GM21381 (cell line): Measurements from ENCODE around the gene ACTR1A.
"Not testable (repeated sequence)": the region's sequence is repeated elsewhere in the genome, so short reads cannot be mapped to it uniquely, and the experiment has no call there.

Source experiments
- ATAC-seq: cut with Tn5 transposase; IDR thresholded peaks from one replicate; pipeline ENCODE4 v1.9.1; 2021; ENCODE audit warnings: mild to moderate bottlenecking, moderate library complexity; ENCODE audit not compliant: unreplicated experiment

The ACTR1A gene

GRCh38 chr10:102502337-102503151 lies at the start of gene ACTR1A:
Gene ACTR1A, minus strand, starts transcription at chr10:102502712. Its CDS starts 65 bp downstream, at chr10:102502647.
- peak; percentile 48 for ATAC-seq

DNA sequence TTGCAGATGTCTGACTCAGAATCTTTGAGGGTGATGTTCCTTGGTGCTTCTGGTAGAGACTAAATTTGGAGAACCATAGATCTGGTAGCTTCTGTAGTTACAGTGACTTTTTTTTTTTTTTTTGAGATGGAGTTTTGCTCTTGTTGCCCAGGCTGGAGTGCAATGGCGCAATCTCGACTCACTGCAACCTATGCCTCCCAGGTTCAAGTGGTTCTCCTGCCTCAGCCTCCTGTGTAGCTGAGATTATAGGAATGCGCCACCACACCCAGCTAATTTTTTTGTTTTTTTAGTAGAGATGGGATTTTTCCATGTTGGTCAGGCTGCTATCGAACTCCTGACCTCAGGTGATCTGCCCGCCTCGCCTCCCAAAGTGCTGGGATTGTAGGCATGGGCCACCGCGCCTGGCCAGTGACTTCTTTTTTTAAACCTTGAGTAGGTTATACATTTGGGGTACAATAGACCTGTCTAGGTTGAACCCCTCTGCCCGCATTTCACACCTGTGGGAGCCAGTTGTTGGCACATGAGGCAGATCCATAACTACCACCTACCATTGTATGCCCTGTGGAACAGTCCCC lies 48.2 kb upstream of the ACTR1A start:
- no peak for ATAC-seq

GRCh38 chr10:102549549-102549948 lies 47.0 kb upstream of the ACTR1A start:
- no peak for ATAC-seq

DNA sequence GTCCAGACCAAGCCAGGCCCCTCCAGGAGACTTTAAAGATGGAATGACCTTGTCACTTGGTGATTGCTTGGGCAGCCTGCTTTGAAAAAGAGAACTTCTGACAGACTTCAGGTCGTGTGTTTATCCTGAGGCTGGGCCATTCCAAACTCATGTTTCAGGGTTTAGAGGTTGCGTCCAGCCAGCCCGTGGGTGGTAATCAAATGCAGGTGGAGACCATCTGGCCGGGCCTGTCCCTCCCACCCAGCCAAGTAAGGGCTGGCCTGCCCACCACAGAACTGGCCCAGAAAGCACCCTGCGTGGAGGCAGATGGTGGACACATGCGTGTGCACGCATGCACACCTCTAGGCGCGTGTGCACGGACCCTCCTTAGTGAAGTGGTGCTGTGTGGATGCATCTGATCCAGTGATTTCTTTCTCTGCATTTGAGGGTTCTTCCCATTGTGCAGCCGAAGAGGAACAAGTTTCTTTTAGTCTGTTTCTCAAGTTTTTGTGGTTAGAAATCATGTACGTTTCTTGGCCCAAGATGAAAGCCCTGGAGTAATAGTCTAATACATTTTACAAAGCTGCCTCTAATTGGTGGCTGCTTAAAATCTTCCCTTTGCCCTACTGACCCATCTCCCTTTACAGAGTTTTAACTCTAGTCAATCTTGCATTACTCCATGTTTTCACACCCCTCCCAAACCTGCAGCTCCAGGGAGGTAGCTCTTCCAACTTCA lies 44.3 kb upstream of the ACTR1A start:
- ATAC-seq: no peak

DNA sequence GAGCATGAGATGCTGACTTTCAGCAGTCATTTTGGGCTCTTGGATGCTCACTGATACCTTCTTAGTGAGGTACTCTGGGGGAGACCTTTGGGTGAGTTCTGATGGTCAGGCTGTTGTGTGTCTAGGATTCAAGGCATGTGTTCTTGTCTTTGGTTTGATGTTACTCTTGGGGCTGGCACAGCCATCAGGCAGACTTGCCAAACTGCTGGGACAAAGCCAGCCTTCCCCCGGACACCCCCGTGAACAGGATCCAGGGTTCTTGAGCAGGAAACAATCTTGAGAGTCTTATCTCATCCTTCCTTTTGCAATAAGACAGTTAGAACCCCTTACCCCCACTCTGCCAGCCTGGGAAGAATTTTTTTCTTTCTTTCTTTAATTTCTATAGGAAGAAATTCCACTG lies 43.5 kb upstream of the ACTR1A start:
- ATAC-seq: no peak

GRCh38 chr10:102545265-102545871 lies 42.9 kb upstream of the ACTR1A start:
- no peak for ATAC-seq

DNA sequence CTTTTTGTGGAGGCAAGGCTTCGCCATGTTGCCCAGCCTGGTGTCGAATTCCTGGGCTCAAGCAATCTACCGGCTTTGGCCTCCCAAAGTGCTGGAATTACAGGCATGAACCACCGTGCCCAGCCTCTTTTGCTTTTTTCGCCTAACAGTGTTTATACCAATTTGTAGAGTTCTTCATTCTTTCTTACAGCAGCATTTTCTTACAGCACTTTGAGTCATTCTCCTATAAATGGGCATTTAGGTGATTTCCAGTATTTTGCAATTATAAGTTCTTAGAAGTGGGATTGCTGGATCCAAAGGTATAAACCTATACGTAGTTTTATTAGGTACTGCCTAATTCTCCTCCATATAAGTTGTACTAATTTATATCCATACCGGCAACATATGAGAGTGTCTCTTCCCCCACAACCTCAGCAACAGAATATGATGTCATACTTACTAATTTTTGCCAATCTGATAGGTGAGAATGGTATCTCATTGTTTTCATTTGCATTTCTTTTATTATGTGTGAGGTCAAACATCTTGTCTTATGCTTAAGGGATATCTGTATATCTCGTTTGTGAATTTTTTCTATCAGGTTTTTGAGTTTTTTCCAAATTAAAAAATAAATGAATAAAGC lies 40.4 kb upstream of the ACTR1A start:
- no peak for ATAC-seq

DNA sequence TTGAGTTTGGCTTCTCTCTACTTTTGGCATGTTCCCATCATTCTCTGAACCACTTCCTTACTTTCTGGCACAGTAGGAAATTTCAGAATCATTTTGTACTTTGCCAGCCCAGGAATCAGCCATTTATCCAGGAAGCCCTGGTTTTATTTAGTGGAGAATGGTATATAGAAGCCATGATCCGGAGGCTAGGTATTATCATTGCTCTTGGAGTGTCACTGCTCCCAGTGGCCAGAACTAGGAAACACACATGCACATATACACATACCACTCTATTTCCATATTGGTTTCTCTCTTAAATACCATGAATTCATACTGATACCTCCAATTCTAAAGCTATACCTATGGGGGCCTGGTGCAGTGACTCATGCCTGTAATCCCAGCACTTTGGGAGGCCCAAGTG lies 37.5 kb upstream of the ACTR1A start:
- ATAC-seq: peak; percentile 56

- ATAC-seq: no peak
Measured at GRCh38 chr10:102538811-102539210, 36.3 kb upstream of the ACTR1A start.

- ATAC-seq: no peak
Measured at GRCh38 chr10:102537948-102538347, 35.4 kb upstream of the ACTR1A start.

GRCh38 chr10:102537367-102537766 lies 34.9 kb upstream of the ACTR1A start:
- peak; percentile 44 for ATAC-seq

DNA sequence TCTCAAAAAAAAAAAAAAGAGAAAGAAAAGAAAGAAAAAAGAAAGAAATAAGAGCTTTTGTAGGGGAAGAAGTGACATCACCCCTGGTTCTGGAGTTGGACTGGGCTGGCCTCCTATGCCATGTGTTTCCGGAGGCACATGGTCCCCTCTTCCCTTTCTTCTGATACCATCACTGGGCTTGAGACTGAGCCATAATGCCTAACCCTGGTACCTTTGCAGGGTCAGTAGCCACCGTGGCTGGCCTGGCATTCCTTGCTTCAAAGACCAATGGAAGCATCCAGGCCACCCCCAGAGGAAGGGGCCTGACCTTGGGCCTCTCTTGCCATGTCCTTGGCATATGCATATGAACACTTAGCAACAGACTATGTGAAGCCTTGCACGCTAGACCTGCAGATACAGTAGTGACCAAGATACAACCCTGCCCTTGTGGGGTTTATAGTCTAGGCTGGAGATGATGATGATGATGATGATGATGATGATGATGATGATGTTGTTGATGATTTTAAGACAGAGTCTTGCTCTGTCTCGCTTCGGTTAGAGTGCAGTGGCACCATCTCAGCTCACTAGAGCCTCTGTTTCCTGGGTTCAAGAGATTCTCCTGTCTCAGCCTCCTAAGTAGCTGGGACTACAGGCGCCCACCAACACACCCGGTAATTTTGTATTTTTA lies 33.1 kb upstream of the ACTR1A start:
- no peak for ATAC-seq

DNA sequence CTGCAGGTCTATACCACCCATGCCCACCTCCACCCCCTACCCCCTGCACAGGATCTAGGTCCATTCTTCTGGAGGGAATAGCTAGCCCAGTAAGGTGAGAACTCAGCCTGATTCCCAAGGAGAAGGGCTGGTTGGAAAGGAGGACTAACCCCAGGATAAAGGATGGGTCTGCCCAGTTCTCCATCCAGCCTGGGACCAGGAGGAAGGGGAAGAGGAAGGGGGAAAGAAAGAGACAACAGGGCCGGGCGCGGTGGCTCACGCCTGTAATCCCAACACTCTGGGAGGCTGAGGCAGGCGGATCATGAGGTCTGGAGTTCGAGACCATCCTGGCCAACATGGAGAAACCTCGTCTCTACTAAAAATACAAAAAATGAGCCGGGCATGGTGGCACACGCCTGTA lies 32.5 kb upstream of the ACTR1A start:
- not testable (repeated sequence) for ATAC-seq

- no peak for ATAC-seq
Measured at GRCh38 chr10:102534333-102534732, 31.8 kb upstream of the ACTR1A start.

DNA sequence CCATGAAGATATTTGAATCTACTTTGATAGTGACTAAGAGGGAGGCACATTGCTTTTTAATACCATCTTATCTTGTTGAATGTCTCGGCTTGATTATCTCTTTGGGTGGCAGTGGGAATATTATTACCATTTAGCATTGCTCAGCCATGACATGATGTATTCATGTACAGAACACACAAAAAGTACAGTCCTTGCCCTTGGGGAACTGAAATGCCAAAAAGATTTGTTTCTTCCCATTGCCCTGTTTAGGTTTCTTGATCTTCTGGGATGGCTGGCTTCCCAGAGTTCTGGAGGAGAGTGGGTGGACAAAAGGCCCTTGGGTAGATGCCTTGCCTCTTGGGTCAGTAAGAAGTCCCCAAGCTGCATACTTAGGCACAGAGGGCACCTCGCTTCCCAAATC lies 25.0 kb upstream of the ACTR1A start:
- no peak for ATAC-seq

DNA sequence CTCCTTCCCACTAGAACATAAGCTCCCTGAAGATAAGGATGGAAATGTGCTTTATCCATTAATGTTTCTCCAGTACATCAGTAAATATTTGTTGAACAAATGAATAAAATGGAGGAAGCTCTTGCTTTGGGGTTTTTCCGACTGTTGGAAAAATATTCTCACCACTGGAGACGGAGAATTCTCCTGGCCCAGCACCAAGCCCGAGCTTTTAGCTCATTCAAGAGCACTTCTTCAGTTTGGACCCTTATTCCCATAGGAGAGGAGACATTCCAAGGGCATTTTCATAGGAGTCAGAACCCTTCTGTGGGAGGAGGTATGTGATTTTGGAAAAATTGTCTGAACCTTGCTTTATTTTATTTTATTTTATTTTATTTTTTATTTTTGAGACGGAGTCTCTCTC lies 22.2 kb upstream of the ACTR1A start:
- ATAC-seq: no peak

DNA sequence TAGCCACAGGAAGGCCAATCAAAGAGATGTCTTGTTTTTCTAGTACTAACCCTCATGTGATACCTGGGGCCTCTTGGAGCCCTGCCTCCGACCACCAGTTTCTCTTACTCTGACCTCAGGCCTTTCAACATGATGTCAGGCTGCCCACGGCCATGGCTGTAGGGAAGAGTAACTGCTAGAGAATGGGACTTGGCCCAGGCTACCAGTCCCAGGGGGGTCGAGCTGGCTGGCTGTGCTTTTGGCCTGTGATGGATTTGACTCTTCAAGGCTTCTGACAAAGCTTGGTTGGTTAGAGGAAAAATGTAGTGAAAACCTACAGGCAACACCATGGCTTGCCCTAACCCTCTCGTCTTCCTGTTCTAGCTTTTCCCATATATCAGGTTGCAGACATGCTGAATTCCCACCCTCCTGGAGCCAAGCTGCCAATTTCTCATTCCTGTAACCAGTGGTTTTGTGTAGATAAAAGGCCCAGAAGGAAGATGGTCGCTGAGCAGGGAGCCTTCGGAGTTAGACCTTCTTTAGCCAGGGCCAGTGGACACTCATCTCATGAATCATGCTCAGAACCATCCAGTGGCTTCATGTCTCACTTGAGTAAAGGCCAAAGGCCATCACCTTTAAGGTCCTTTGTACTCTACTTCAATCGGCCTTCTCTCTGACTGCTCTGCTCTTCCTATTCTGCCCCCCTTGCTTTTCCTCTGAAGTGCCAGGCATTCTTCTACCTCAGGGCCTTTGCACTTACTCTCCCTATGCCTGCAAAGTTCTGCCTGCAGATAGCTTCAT lies 20.9 kb upstream of the ACTR1A start:
- ATAC-seq: no peak

- ATAC-seq: no peak
Measured at GRCh38 chr10:102522874-102523249, 20.4 kb upstream of the ACTR1A start.

- ATAC-seq: no peak
Measured at GRCh38 chr10:102519246-102519825, 16.8 kb upstream of the ACTR1A start.
